Skeletal muscle tissue (tissue), 4 donors: Measurements from ENCODE around the gene L3MBTL4. TPM values are rescaled to one million over a fixed set of nuclear protein-coding genes. Genes with fewer than 3 reads are reported as not detected.

Experiments
- H3K27ac ChIP-seq: one replicate; pipeline ENCODE4 v1.7.0; 2013; ENCODE audit warnings: mild to moderate bottlenecking, low read depth, low read length, inconsistent platforms
- H3K27me3 ChIP-seq, 3 donors: one replicate each; pipeline ENCODE4 v1.7.0; 2013; ENCODE audit warnings: low read length in 3 of 3; ENCODE audit not compliant: control insufficient read depth in 3 of 3, insufficient read depth in 3 of 3
- H3K36me3 ChIP-seq, 3 donors: one replicate each; pipeline ENCODE4 v1.7.0; 2013; ENCODE audit warnings: low read length in 3 of 3; ENCODE audit not compliant: control insufficient read depth in 3 of 3, insufficient read depth in 3 of 3
- H3K4me1 ChIP-seq, 3 donors: one replicate each; pipeline ENCODE4 v1.7.0; 2013; ENCODE audit warnings: low read length in 3 of 3, mild to moderate bottlenecking in 3 of 3; ENCODE audit not compliant: control insufficient read depth in 3 of 3, insufficient read depth in 3 of 3
- H3K4me3 ChIP-seq, 3 donors: one replicate each; pipeline ENCODE4 v1.7.0; 2013; ENCODE audit warnings: low read length in 3 of 3
- H3K9ac ChIP-seq, 3 donors: one replicate each; pipeline ENCODE4 v1.7.0; 2013; ENCODE audit warnings: low read length in 3 of 3, mild to moderate bottlenecking in 3 of 3, moderate library complexity in 2 of 3, low read depth in 1 of 3
- H3K9me3 ChIP-seq, 3 donors: one replicate each; pipeline ENCODE4 v1.7.0; 2013; ENCODE audit warnings: low read length in 3 of 3; ENCODE audit not compliant: control insufficient read depth in 3 of 3
- total RNA-seq: library from RNA; depleted of rRNA; stranded (reverse); fragments of >200 nt; gene quantifications from one replicate; pipeline ENCODE4 v1.2.3, GENCODE V29; 2014
- donor health status: Osteomylitis.

L3MBTL4 gene
- total RNA-seq, 1 donor from 2014 or later: 5.2 TPM

- H3K36me3 ChIP-seq: no peaks in the 10 kb centered on the region
- no peak overlapping the region for H3K9ac ChIP-seq
- H3K27me3 ChIP-seq: no peaks in the 10 kb centered on the region
- H3K27ac ChIP-seq: no peak overlapping the region
- H3K4me3 ChIP-seq: no peak overlapping the region
- H3K9me3 ChIP-seq: no peaks in the 10 kb centered on the region
- H3K4me1 ChIP-seq: no peaks in the 10 kb centered on the region
Measured at GRCh38 chr18:6210349-6211173, 204.2 kb downstream of the L3MBTL4 start.

DNA sequence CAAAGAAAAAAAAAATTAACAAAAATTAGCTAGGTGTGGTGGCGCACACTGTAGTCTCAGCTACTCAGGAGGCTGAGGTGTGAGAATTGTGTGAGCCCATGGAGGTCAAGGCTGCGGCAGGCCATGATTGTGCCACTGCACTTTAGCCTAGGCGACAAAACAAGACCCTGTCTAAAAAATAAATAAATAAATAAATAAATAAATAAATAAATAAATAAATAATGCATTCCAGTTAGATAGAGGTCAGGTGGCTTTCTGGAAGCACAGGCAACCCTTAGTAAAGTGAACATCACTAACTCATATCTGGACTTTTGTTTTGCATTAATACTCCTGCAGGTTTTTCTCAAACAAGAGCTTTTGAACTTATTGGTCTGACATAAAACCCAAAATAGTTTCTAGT, 206.8 kb downstream of the L3MBTL4 start:
- Histone ChIP-seq H3K9ac (no peak overlapping the region), H3K9me3 (no peaks in the 10 kb centered on the region), H3K27ac (no peak overlapping the region), H3K36me3 (no peaks in the 10 kb centered on the region), H3K4me3 (no peak overlapping the region), H3K4me1 (no peaks in the 10 kb centered on the region), H3K27me3 (no peaks in the 10 kb centered on the region)

DNA sequence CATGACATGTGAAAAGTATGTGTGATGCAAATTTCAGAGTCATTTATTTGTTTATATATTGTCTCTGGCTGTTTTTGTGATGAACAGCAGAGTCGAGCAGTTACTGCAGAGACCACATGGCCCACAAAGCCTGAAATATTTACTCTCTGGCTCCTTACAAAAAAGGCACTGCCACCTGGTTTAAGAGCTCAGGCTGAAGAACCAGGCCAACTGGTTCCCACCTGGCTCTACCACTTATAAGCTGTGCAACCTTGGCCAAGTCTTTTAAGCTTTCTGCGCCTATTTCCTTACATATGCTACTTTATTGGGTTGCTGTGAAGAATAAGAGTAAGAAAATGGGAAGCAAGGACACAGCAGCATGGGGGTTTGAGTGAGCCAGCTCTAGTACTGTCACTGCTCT, 207.6 kb downstream of the L3MBTL4 start:
- Histone ChIP-seq H3K27ac (no peak overlapping the region), H3K27me3 (no peaks in the 10 kb centered on the region), H3K9ac (no peak overlapping the region), H3K4me3 (no peak overlapping the region), H3K9me3 (no peaks in the 10 kb centered on the region), H3K36me3 (no peaks in the 10 kb centered on the region), H3K4me1 (no peaks in the 10 kb centered on the region)

DNA sequence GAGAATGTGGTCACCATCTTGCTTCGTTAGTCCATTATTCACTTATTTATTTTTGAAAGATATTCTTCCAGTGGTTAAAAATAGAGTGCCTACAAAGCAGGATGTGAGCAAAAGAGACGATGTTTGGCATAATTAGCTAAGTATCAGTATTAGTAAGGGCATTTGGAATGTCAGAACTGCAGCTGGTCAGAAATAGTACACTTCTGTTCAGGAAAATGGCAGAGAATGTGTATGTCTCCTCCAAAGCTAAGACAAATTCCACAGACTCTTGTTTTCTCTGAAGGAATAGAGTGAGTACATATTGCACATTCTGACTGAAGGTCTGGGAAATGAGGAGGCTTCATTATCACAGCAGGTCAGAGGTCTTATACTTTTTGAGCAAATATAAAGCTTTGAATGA, 209.0 kb downstream of the L3MBTL4 start:
- Histone ChIP-seq H3K9ac (no peak overlapping the region), H3K27me3 (no peaks in the 10 kb centered on the region)

DNA sequence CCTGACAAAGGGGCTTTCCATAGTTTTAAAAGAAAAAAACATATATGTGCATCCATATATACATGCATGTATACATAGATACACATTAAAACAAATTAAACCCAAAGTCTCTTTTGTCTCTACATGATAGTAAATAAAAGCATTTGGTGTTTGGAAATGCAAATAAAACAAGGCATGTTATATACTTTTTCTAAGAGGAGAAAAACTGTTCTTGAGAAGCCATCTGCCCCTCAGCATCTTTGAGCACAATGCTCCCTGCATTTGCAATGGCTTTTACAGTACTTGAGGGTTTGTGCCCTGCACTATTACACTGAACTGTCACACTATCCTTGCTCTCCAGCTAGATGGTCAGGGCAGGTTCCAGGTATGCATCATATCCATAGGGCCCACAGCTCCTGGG, 210.2 kb downstream of the L3MBTL4 start:
- no peak overlapping the region for H3K27ac ChIP-seq
- no peaks in the 10 kb centered on the region for H3K27me3 ChIP-seq
- no peaks in the 10 kb centered on the region for H3K9me3 ChIP-seq
- H3K4me3 ChIP-seq: no peak overlapping the region
- no peaks in the 10 kb centered on the region for H3K36me3 ChIP-seq
- H3K4me1 ChIP-seq: no peaks in the 10 kb centered on the region
- no peak overlapping the region for H3K9ac ChIP-seq

More for the DNA sequence above, 209.0 kb downstream of the L3MBTL4 start:
- no peak overlapping the region for H3K27ac ChIP-seq
- H3K4me1 ChIP-seq: no peaks in the 10 kb centered on the region
- H3K4me3 ChIP-seq: no peak overlapping the region
- no peaks in the 10 kb centered on the region for H3K9me3 ChIP-seq
- H3K36me3 ChIP-seq: no peaks in the 10 kb centered on the region

DNA sequence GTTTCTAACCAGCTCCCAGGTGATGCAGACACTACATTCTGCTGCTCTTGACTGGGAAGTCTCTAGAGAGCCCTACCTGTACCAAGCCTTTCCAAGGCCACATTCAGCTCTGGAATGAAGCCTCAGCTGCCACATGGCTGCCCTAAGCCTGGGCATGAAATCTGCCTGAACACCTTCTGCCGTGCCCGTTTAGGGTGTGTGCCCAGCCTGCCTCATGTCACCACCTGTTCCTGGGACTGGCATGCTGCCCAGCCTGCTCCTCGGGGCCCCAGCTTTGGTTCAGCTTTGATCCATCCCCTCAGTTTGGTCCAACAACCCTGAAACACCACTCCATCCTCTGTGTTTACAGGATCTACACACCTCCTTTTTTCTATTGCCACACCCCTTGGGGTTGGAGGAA, 210.9 kb downstream of the L3MBTL4 start:
- H3K4me3 ChIP-seq: no peak overlapping the region
- H3K9ac ChIP-seq: no peak overlapping the region
- H3K36me3 ChIP-seq: no peaks in the 10 kb centered on the region
- H3K9me3 ChIP-seq: no peaks in the 10 kb centered on the region
- H3K27ac ChIP-seq: no peak overlapping the region
- no peaks in the 10 kb centered on the region for H3K4me1 ChIP-seq
- no peaks in the 10 kb centered on the region for H3K27me3 ChIP-seq

DNA sequence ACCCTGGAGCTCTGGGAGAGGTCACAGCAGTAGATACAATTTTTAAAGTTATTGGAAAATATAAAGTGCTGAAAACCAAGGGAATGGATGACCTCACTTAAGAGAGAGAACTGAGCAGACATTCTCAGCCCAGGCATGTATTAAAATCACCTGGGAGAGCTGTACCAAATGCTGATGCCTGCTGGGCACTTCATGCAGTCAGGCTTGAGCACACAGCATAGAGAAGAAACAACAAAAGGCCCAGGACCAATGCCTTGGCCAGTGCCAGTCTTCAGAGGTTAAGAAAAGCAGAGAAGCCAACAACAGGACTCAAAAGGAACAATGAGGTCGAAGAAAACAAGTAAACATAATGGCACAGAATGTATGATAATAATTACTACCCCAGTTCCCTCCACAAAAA, 211.8 kb downstream of the L3MBTL4 start:
- no peak overlapping the region for H3K4me3 ChIP-seq
- H3K4me1 ChIP-seq: no peaks in the 10 kb centered on the region
- H3K9me3 ChIP-seq: no peaks in the 10 kb centered on the region
- no peak overlapping the region for H3K9ac ChIP-seq
- no peaks in the 10 kb centered on the region for H3K27me3 ChIP-seq
- no peak overlapping the region for H3K27ac ChIP-seq
- H3K36me3 ChIP-seq: no peaks in the 10 kb centered on the region

- Histone ChIP-seq H3K27ac (no peak overlapping the region), H3K4me3 (no peak overlapping the region), H3K9ac (no peak overlapping the region), H3K9me3 (no peaks in the 10 kb centered on the region), H3K36me3 (no peaks in the 10 kb centered on the region), H3K4me1 (no peaks in the 10 kb centered on the region), H3K27me3 (no peaks in the 10 kb centered on the region)
Measured at GRCh38 chr18:6200204-6200774, 214.4 kb downstream of the L3MBTL4 start.

- Histone ChIP-seq H3K36me3 (no peaks in the 10 kb centered on the region), H3K27me3 (no peaks in the 10 kb centered on the region), H3K4me1 (no peaks in the 10 kb centered on the region), H3K9ac (no peak overlapping the region), H3K4me3 (no peak overlapping the region), H3K9me3 (no peaks in the 10 kb centered on the region), H3K27ac (no peak overlapping the region)
Measured at GRCh38 chr18:6199777-6200176, 214.9 kb downstream of the L3MBTL4 start.

DNA sequence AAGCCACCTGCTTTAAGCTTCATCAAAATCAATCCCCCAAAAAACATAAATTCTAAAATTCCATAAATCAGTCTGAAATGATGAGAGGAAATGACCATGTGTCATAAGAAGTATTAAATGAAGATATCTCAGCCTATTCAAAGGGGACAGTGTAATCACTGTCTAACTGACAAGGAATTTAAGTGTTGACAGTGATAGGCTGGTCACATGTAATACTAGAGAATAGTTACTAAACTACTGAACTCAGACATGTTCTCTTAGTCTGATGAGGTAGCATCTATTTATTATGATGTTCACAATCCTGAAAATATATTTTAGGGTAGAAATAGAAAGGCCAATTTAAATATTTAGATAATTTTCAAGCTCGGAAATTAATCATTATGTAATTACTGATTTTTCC, 216.1 kb downstream of the L3MBTL4 start:
- Histone ChIP-seq H3K4me3 (no peak overlapping the region), H3K4me1 (no peaks in the 10 kb centered on the region), H3K36me3 (no peaks in the 10 kb centered on the region), H3K27ac (no peak overlapping the region), H3K9ac (no peak overlapping the region), H3K9me3 (no peaks in the 10 kb centered on the region), H3K27me3 (no peaks in the 10 kb centered on the region)
